Peyer's patch (tissue), 4 donors: ENCODE results near the gene APLP1. TPM values are rescaled to one million over a fixed set of nuclear protein-coding genes. Genes with fewer than 3 reads are reported as not detected.
"Not testable (repeated sequence)": the region's sequence is repeated elsewhere in the genome, so short reads cannot be mapped to it uniquely, and the experiment has no call there.

Experiments
- DNase-seq, 3 donors: peaks; one replicate each; pipeline ENCODE4 v3.0.0-alpha.2; 2017 to 2019
- H3K27ac ChIP-seq, 4 donors: fragments of 200-600 bp; sonication (generic); one replicate each; pipeline ENCODE4 v1.5.1; 2016 to 2019
- H3K27me3 ChIP-seq, 2 donors: fragments of 200-600 bp; sonication (generic); one replicate each; pipeline ENCODE4 v1.5.1; 2019
- H3K36me3 ChIP-seq, 3 donors: fragments of 200-600 bp; sonication (generic); one replicate each; pipeline ENCODE4 v1.5.1; 2016 to 2019
- H3K4me1 ChIP-seq, 4 donors: fragments of 200-600 bp; sonication (generic); one replicate each; pipeline ENCODE4 v1.5.1; 2016 to 2019
- H3K4me3 ChIP-seq, 4 donors: fragments of 200-600 bp; sonication (generic); 1 replicate in 3 of 4; 2 replicates in 1 of 4; pipeline ENCODE4 v1.5.1; 2016 to 2019; ENCODE audit warnings: mild to moderate bottlenecking in 1 of 4
- H3K9me3 ChIP-seq, 4 donors: fragments of 200-600 bp; sonication (generic); one replicate each; pipeline ENCODE4 v1.5.1; 2016 to 2019; ENCODE audit warnings: mild to moderate bottlenecking in 1 of 4
- CTCF ChIP-seq, 6 experiments: fragments of 450-650 bp in 4 of 6; fragments of 200-600 bp in 2 of 6; sonication (generic) in 1 of 6; IDR thresholded peaks; one replicate each; pipeline ENCODE4 v1.5.1; 2017 to 2019; ENCODE audit warnings: antibody characterized with exemption in 6 of 6, mild to moderate bottlenecking in 3 of 6, moderate library complexity in 1 of 6
- POLR2A ChIP-seq, 2 donors: fragments of 450-650 bp; IDR thresholded peaks; one replicate each; pipeline ENCODE4 v1.5.1; 2017; ENCODE audit warnings: antibody characterized with exemption in 2 of 2, mild to moderate bottlenecking in 2 of 2, moderate library complexity in 2 of 2
- total RNA-seq, 4 donors: library from RNA; depleted of rRNA; stranded (reverse); fragments of >200 nt; gene quantifications; one replicate each; pipeline ENCODE4 v1.1.0, GENCODE V29; 2016

Gene APLP1
- total RNA-seq, 4 donors from 2014 or later = 0.53 to 8.3 (median 1.7) TPM

- no peaks in the 10 kb centered on the region for H3K27me3 ChIP-seq
- TF ChIP-seq POLR2A (IDR thresholded peaks at IDR 0.05) = no peak
- no peak for TF ChIP-seq CTCF (IDR thresholded peaks at IDR 0.05)
- H3K27ac ChIP-seq = no peak overlapping the region
- no peak overlapping the region for H3K4me3 ChIP-seq
- no peak for DNase-seq
- no peaks in the 10 kb centered on the region for H3K4me1 ChIP-seq
- no peaks in the 10 kb centered on the region for H3K36me3 ChIP-seq
- no peaks in the 10 kb centered on the region for H3K9me3 ChIP-seq
Measured at GRCh38 chr19:35832054-35832453, 36.3 kb upstream of the APLP1 start.

GRCh38 chr19:35833972-35834371 lies 34.4 kb upstream of the APLP1 start:
- Histone ChIP-seq H3K27me3 (no peaks in the 10 kb centered on the region), H3K4me3 (no peak overlapping the region), H3K27ac (no peak overlapping the region), H3K9me3 (peaks cover 0 to 2% (median under 1%) of the 10 kb centered on the region in 4 donors), H3K4me1 (no peaks in the 10 kb centered on the region), H3K36me3 (no peaks in the 10 kb centered on the region)
- TF ChIP-seq CTCF (IDR thresholded peaks at IDR 0.05) = no peak
- TF ChIP-seq POLR2A (IDR thresholded peaks at IDR 0.05) = no peak
- DNase-seq = no peak

- H3K4me1 ChIP-seq, H3K27me3 ChIP-seq, H3K9me3 ChIP-seq, H3K4me3 ChIP-seq, H3K36me3 ChIP-seq, H3K27ac ChIP-seq, DNase-seq: not testable (repeated sequence)
Measured at GRCh38 chr19:35836096-35836495, 32.3 kb upstream of the APLP1 start.

- Histone ChIP-seq H3K9me3 (peaks cover 0 to 6% (median 3%) of the 10 kb centered on the region in 4 donors), H3K4me3 (no peak overlapping the region), H3K4me1 (peaks cover 0 to 19% (median 7%) of the 10 kb centered on the region in 4 donors), H3K27ac (no peak overlapping the region), H3K27me3 (peaks cover 0 to 19% of the 10 kb centered on the region in 2 donors), H3K36me3 (no peaks in the 10 kb centered on the region)
- no peak for TF ChIP-seq POLR2A (IDR thresholded peaks at IDR 0.05)
- TF ChIP-seq CTCF (IDR thresholded peaks at IDR 0.05) = no peak
- no peak for DNase-seq
Measured at GRCh38 chr19:35841961-35842595, 26.3 kb upstream of the APLP1 start.

- TF ChIP-seq POLR2A (IDR thresholded peaks at IDR 0.05) (no peak), CTCF (IDR thresholded peaks at IDR 0.05) (no peak)
- peaks cover 0 to 6% (median 3%) of the 10 kb centered on the region in 4 donors for H3K9me3 ChIP-seq
- peaks cover 0 to 19% (median 7%) of the 10 kb centered on the region in 4 donors for H3K4me1 ChIP-seq
- H3K27me3 ChIP-seq = peaks cover 0 to 19% of the 10 kb centered on the region in 2 donors
- no peak overlapping the region for H3K4me3 ChIP-seq
- DNase-seq = no peak
- H3K36me3 ChIP-seq = no peaks in the 10 kb centered on the region
- no peak overlapping the region for H3K27ac ChIP-seq
Measured at GRCh38 chr19:35842666-35843272, 25.6 kb upstream of the APLP1 start.

GRCh38 chr19:35843676-35844481 lies 24.5 kb upstream of the APLP1 start:
- Histone ChIP-seq H3K9me3 (peaks cover 0 to 5% (median 3%) of the 10 kb centered on the region in 4 donors), H3K4me3 (no peak overlapping the region)
- no peak for DNase-seq

More at GRCh38 chr19:35843676-35844481, 24.5 kb upstream of the APLP1 start:
- Histone ChIP-seq H3K27me3 (peaks cover 0 to 19% of the 10 kb centered on the region in 2 donors), H3K4me1 (peaks cover 0 to 19% (median 7%) of the 10 kb centered on the region in 4 donors), H3K36me3 (no peaks in the 10 kb centered on the region), H3K27ac (no peak overlapping the region)
- TF ChIP-seq CTCF (IDR thresholded peaks at IDR 0.05) = no peak
- TF ChIP-seq POLR2A (IDR thresholded peaks at IDR 0.05) = no peak
